Trophoblast cell (in vitro differentiated cells and primary cell): Measurements from ENCODE around the gene TEC.

Experiments used
- DNase-seq, 2 donors: peaks; one replicate each; pipeline ENCODE4 v3.0.0-alpha.2; 2016
- H2AFZ ChIP-seq: 2 replicates; pipeline ENCODE4 v1.6.1; 2013; ENCODE audit warnings: low read length, moderate library complexity, mild to moderate bottlenecking; ENCODE audit not compliant: insufficient read depth, poor library complexity
- H2AK5ac ChIP-seq: 2 replicates; pipeline ENCODE4 v1.6.1; 2013; ENCODE audit warnings: mild to moderate bottlenecking, low read length
- H2BK120ac ChIP-seq: 2 replicates; pipeline ENCODE4 v1.6.1; 2013; ENCODE audit warnings: low read length, mild to moderate bottlenecking, moderate library complexity; ENCODE audit not compliant: insufficient read depth, poor library complexity
- H2BK12ac ChIP-seq: 2 replicates; pipeline ENCODE4 v1.6.1; 2013; ENCODE audit warnings: mild to moderate bottlenecking, low read length, moderate library complexity
- H2BK5ac ChIP-seq: 2 replicates; pipeline ENCODE4 v1.6.1; 2013; ENCODE audit warnings: low read length, low read depth, moderate library complexity, mild to moderate bottlenecking; ENCODE audit not compliant: poor library complexity
- H3K14ac ChIP-seq: 2 replicates; pipeline ENCODE4 v1.6.1; 2013; ENCODE audit warnings: mild to moderate bottlenecking, low read length
- H3K18ac ChIP-seq: 2 replicates; pipeline ENCODE4 v1.6.1; 2013; ENCODE audit warnings: mild to moderate bottlenecking, low read length
- H3K23ac ChIP-seq: 2 replicates; pipeline ENCODE4 v1.6.1; 2013; ENCODE audit warnings: low read length
- H3K27ac ChIP-seq: 2 replicates; pipeline ENCODE4 v1.5.1; 2013; ENCODE audit warnings: low read depth, mild to moderate bottlenecking, inconsistent platforms, low read length, moderate library complexity
- H3K27me3 ChIP-seq: 2 replicates; pipeline ENCODE4 v1.6.1; 2013; ENCODE audit warnings: inconsistent platforms, mild to moderate bottlenecking, low read length, moderate library complexity; ENCODE audit not compliant: insufficient read depth
- H3K36me3 ChIP-seq, 2 experiments: 1 replicate in 1 of 2; 2 replicates in 1 of 2; pipeline ENCODE4 v1.6.1; 2013; ENCODE audit warnings: low read length in 2 of 2, mild to moderate bottlenecking in 2 of 2, moderate library complexity in 1 of 2; ENCODE audit not compliant: insufficient read depth in 2 of 2, control insufficient read depth in 1 of 2
- H3K4ac ChIP-seq: 2 replicates; pipeline ENCODE4 v1.6.1; 2013; ENCODE audit warnings: low read depth, mild to moderate bottlenecking, low read length, moderate library complexity
- H3K4me1 ChIP-seq, 2 experiments: 1 replicate in 1 of 2; 2 replicates in 1 of 2; pipeline ENCODE4 v1.6.1; 2013; ENCODE audit warnings: low read length in 2 of 2, mild to moderate bottlenecking in 2 of 2, moderate library complexity in 1 of 2; ENCODE audit not compliant: insufficient read depth in 2 of 2, control insufficient read depth in 1 of 2
- H3K4me2 ChIP-seq: 2 replicates; pipeline ENCODE4 v1.6.1; 2013; ENCODE audit warnings: inconsistent platforms, mild to moderate bottlenecking, low read length, moderate library complexity
- H3K4me3 ChIP-seq: 2 replicates; pipeline ENCODE4 v1.5.1; 2013; ENCODE audit warnings: mild to moderate bottlenecking, low read depth, low read length, inconsistent platforms
- H3K79me1 ChIP-seq: one replicate; pipeline ENCODE4 v1.6.1; 2013; ENCODE audit warnings: low read length
- H3K79me2 ChIP-seq: 2 replicates; pipeline ENCODE4 v1.6.1; 2013; ENCODE audit warnings: low read length, mild to moderate bottlenecking; ENCODE audit not compliant: control insufficient read depth, insufficient read depth, poor library complexity
- H3K9ac ChIP-seq: 2 replicates; pipeline ENCODE4 v1.6.1; 2013; ENCODE audit warnings: mild to moderate bottlenecking, low read length
- H3K9me3 ChIP-seq: 2 replicates; pipeline ENCODE4 v1.6.1; 2013; ENCODE audit warnings: low read depth, mild to moderate bottlenecking, control low read depth, inconsistent platforms, low read length; ENCODE audit not compliant: insufficient read depth
- H4K12ac ChIP-seq: 2 replicates; pipeline ENCODE4 v1.6.1; 2013; ENCODE audit warnings: low read depth, mild to moderate bottlenecking, low read length, moderate library complexity
- H4K8ac ChIP-seq: 2 replicates; pipeline ENCODE4 v1.6.1; 2013; ENCODE audit warnings: low read depth, mild to moderate bottlenecking, low read length, moderate library complexity
- H4K91ac ChIP-seq: one replicate; pipeline ENCODE4 v1.6.1; 2013; ENCODE audit warnings: low read depth, mild to moderate bottlenecking, low read length, moderate library complexity
- WGBS: extraction: QIAGEN DNeasy Blood & Tissue Kit; methylation state at CpG from one replicate; pipeline ENCODE4 v1.1.7; 2013; ENCODE audit warnings: missing lambda C conversion rate; ENCODE audit not compliant: insufficient read length, insufficient coverage; ENCODE audit errors: extremely low coverage; 5-methylcytosine and 5-hydroxymethylcytosine counted together

The TEC gene

GRCh38 chr4:48114412-48114811, 155.2 kb downstream of the TEC start:
- no peak overlapping the region for H3K18ac ChIP-seq
- no peak overlapping the region for H2BK120ac ChIP-seq
- no peak overlapping the region for H3K27ac ChIP-seq
- H2BK5ac ChIP-seq, result no peak overlapping the region
- no peak overlapping the region for H3K4ac ChIP-seq
- no peaks in the 10 kb centered on the region for H3K79me2 ChIP-seq
- 100% methylated on average over 3 of the region's 6 CpGs for WGBS
- no peak overlapping the region for H2BK12ac ChIP-seq
- H3K27me3 ChIP-seq, result no peaks in the 10 kb centered on the region
- H3K14ac ChIP-seq, result no peak overlapping the region
- H3K4me1 ChIP-seq, result peaks cover 0 to 5% of the 10 kb centered on the region in 2 experiments
- no peak overlapping the region for H2AFZ ChIP-seq
- no peaks in the 10 kb centered on the region for H3K36me3 ChIP-seq
- H3K9me3 ChIP-seq, result no peaks in the 10 kb centered on the region
- H3K4me3 ChIP-seq, result no peak overlapping the region
- H3K9ac ChIP-seq, result no peak overlapping the region
- no peak overlapping the region for H2AK5ac ChIP-seq
- H3K79me1 ChIP-seq, result no peaks in the 10 kb centered on the region
- no peak overlapping the region for H3K4me2 ChIP-seq
- H4K8ac ChIP-seq, result no peak overlapping the region
- no peak overlapping the region for H3K23ac ChIP-seq
- DNase-seq, result no peak
- H4K12ac ChIP-seq, result no peak overlapping the region
- H4K91ac ChIP-seq, result no peak overlapping the region

GRCh38 chr4:48112017-48112667, 157.5 kb downstream of the TEC start:
- no peaks in the 10 kb centered on the region for H3K9me3 ChIP-seq
- no peak overlapping the region for H2AK5ac ChIP-seq
- no peak overlapping the region for H3K4me2 ChIP-seq
- no peak overlapping the region for H3K18ac ChIP-seq
- H3K4ac ChIP-seq, result no peak overlapping the region
- H2AFZ ChIP-seq, result no peak overlapping the region
- H3K79me2 ChIP-seq, result no peaks in the 10 kb centered on the region
- H2BK12ac ChIP-seq, result no peak overlapping the region
- H3K4me3 ChIP-seq, result no peak overlapping the region
- no peak overlapping the region for H4K91ac ChIP-seq
- no peak overlapping the region for H2BK120ac ChIP-seq
- H3K14ac ChIP-seq, result no peak overlapping the region
- no peaks in the 10 kb centered on the region for H3K36me3 ChIP-seq
- peaks cover 0 to 5% of the 10 kb centered on the region in 2 experiments for H3K4me1 ChIP-seq
- H3K27ac ChIP-seq, result no peak overlapping the region
- no peak for DNase-seq
- H3K23ac ChIP-seq, result no peak overlapping the region
- no peak overlapping the region for H4K8ac ChIP-seq
- H4K12ac ChIP-seq, result no peak overlapping the region
- no peaks in the 10 kb centered on the region for H3K27me3 ChIP-seq
- H3K9ac ChIP-seq, result no peak overlapping the region
- H3K79me1 ChIP-seq, result no peaks in the 10 kb centered on the region
- WGBS, result no CpG with 5 or more reads among the region's 8 CpGs
- no peak overlapping the region for H2BK5ac ChIP-seq

- Histone ChIP-seq H3K9me3 (no peaks in the 10 kb centered on the region), H2AFZ (no peak overlapping the region), H3K36me3 (no peaks in the 10 kb centered on the region), H2BK12ac (no peak overlapping the region), H3K4ac (no peak overlapping the region), H3K4me2 (no peak overlapping the region), H3K4me3 (no peak overlapping the region), H2AK5ac (no peak overlapping the region), H3K14ac (no peak overlapping the region), H4K91ac (no peak overlapping the region), H4K12ac (no peak overlapping the region), H3K79me2 (no peaks in the 10 kb centered on the region), H2BK5ac (no peak overlapping the region), H3K23ac (no peak overlapping the region), H3K79me1 (no peaks in the 10 kb centered on the region), H3K18ac (no peak overlapping the region), H2BK120ac (no peak overlapping the region), H3K4me1 (peaks cover 0 to 5% of the 10 kb centered on the region in 2 experiments), H3K27ac (no peak overlapping the region), H3K27me3 (no peaks in the 10 kb centered on the region), H3K9ac (no peak overlapping the region), H4K8ac (no peak overlapping the region)
- WGBS, result no CpG with 5 or more reads among the region's 1 CpG
- no peak for DNase-seq
Measured at GRCh38 chr4:48110452-48110978, 159.1 kb downstream of the TEC start.

- Histone ChIP-seq H3K9me3 (no peaks in the 10 kb centered on the region), H3K9ac (no peak overlapping the region), H3K14ac (no peak overlapping the region), H4K8ac (no peak overlapping the region), H2AFZ (no peak overlapping the region), H3K27me3 (no peaks in the 10 kb centered on the region), H4K91ac (no peak overlapping the region), H2AK5ac (no peak overlapping the region), H2BK5ac (no peak overlapping the region), H3K27ac (no peak overlapping the region), H3K79me2 (no peaks in the 10 kb centered on the region), H2BK120ac (no peak overlapping the region), H3K4ac (no peak overlapping the region), H3K4me2 (no peak overlapping the region), H3K36me3 (no peaks in the 10 kb centered on the region), H3K4me1 (peaks cover 0 to 5% of the 10 kb centered on the region in 2 experiments), H2BK12ac (no peak overlapping the region), H3K79me1 (no peaks in the 10 kb centered on the region), H3K23ac (no peak overlapping the region), H3K4me3 (no peak overlapping the region), H4K12ac (no peak overlapping the region), H3K18ac (no peak overlapping the region)
- WGBS, result no CpG with 5 or more reads among the region's 5 CpGs
- DNase-seq, result peak; percentile 33 to 75
Measured at GRCh38 chr4:48109413-48110263, 160.0 kb downstream of the TEC start.
